Peyer's patch (tissue), 4 donors: Measurements from ENCODE around the gene ABCF2.

ENCODE experiments used
- CTCF ChIP-seq, 6 experiments: fragments of 450-650 bp in 4 of 6; fragments of 200-600 bp in 2 of 6; sonication (generic) in 1 of 6; IDR thresholded peaks; one replicate each; pipeline ENCODE4 v1.5.1; 2017 to 2019; ENCODE audit warnings: antibody characterized with exemption in 6 of 6, mild to moderate bottlenecking in 3 of 6, moderate library complexity in 1 of 6
- POLR2A ChIP-seq, 2 donors: fragments of 450-650 bp; IDR thresholded peaks; one replicate each; pipeline ENCODE4 v1.5.1; 2017; ENCODE audit warnings: antibody characterized with exemption in 2 of 2, mild to moderate bottlenecking in 2 of 2, moderate library complexity in 2 of 2

- TF ChIP-seq CTCF (IDR thresholded peaks at IDR 0.05) (no peak), POLR2A (IDR thresholded peaks at IDR 0.05) (no peak)
Measured at GRCh38 chr7:151226560-151226874, 488 bp downstream of the ABCF2 start.
